K562 (cell line): ENCODE data around the gene SRBD1. TPM values are rescaled to one million over a fixed set of nuclear protein-coding genes. Genes with fewer than 3 reads are reported as not detected.

Source experiments
- E4F1 ChIP-seq: fragments of 250-450 bp; sonication (Bioruptor Pico); IDR thresholded peaks from 2 replicates; pipeline ENCODE4 v1.5.0; 2021; ENCODE audit warnings: mild to moderate bottlenecking, borderline replicate concordance
- MBD2 ChIP-seq: sonication (generic); IDR thresholded peaks from 2 replicates; pipeline ENCODE4 v1.6.1; 2016; ENCODE audit warnings: low read depth, borderline replicate concordance
- MNT ChIP-seq, 2 experiments: fragments of 450-650 bp; conservative IDR thresholded peaks; 2 replicates each; pipeline ENCODE4 v1.6.1; 2017; ENCODE audit warnings: mild to moderate bottlenecking in 2 of 2, moderate library complexity in 2 of 2
- NELFE ChIP-seq: IDR thresholded peaks from 2 replicates; pipeline ENCODE4 v1.6.1; 2011; ENCODE audit warnings: mild to moderate bottlenecking; ENCODE audit not compliant: insufficient read depth, insufficient read length
- NR2C1 ChIP-seq, 2 experiments: fragments of 450-650 bp; IDR thresholded peaks; 2 replicates each; pipeline ENCODE4 v1.6.1; 2017; ENCODE audit warnings: mild to moderate bottlenecking in 2 of 2, antibody characterized with exemption in 1 of 2, inconsistent platforms in 1 of 2, missing compliant biosample characterization in 1 of 2, missing genetic modification characterization in 1 of 2
- PATZ1 ChIP-seq: fragments of 250-450 bp; sonication (Bioruptor Pico); IDR thresholded peaks from 2 replicates; pipeline ENCODE4 v1.5.0; 2020; ENCODE audit warnings: mild to moderate bottlenecking, borderline replicate concordance
- STAT6 ChIP-seq: sonication (generic); formaldehyde crosslinking; IDR thresholded peaks from 2 replicates; pipeline ENCODE4 v1.8.1; 2023; ENCODE audit warnings: mild to moderate bottlenecking, missing genetic modification reagents
- polyA plus RNA-seq, 8 experiments: library from polyadenylated mRNA; depleted of rRNA in 4 of 8; stranded (reverse) in 5 of 8; unstranded in 3 of 8; fragments of >200 nt; fragmentation: Nextera tagmentation in 2 of 8; fragmentation: Illumina TruSeq in 1 of 8; extraction: Ambion mirVana in 2 of 8; extraction: Trizol in 1 of 8; gene quantifications; 2 replicates each; pipeline versions ENCODE4 v1.2.1 to v1.2.3, GENCODE V29; 2011 to 2014; ENCODE audit warnings: inconsistent platforms in 1 of 8, missing spikeins in 1 of 8
- total RNA-seq, 7 experiments: library from RNA; depleted of rRNA in 6 of 7; stranded (reverse); fragments of >200 nt in 6 of 7; fragmentation: Illumina TruSeq in 2 of 7; extraction: Trizol in 2 of 7; gene quantifications; 2 replicates each; pipeline versions ENCODE4 v1.2.1 to v1.2.3, GENCODE V29; 2011 to 2021; ENCODE audit warnings: low replicate concordance in 1 of 7

Gene SRBD1
- total and polyA plus RNA-seq, 9 of the 15 experiments (the other 6 are each of a cell fraction or from before 2014, with no cell fraction given), result 6.9 to 23.2 (median 14.7) TPM

- TF ChIP-seq E4F1 (CRISPR knock-in tag) (no peak), NR2C1 (IDR thresholded peaks at IDR 0.05) (no peak), NR2C1 (tag; IDR thresholded peaks at IDR 0.05) (no peak), STAT6 (no peak), NELFE (no peak), MBD2 (no peak), PATZ1 (CRISPR knock-in tag) (no peak), MNT (conservative IDR thresholded peaks at IDR 0.05) (no peak)
- TF ChIP-seq, all 486 proteins: peak for 0
These were observed 43.6 kb downstream of the SRBD1 start (continued) for GRCh38 chr2:45567288-45567963.
